ENCODE measurements around the gene CREB3L2.
A peak's percentile ranks its signal among the peaks of the same experiment; 100 is the strongest.

Gene CREB3L2

DNA sequence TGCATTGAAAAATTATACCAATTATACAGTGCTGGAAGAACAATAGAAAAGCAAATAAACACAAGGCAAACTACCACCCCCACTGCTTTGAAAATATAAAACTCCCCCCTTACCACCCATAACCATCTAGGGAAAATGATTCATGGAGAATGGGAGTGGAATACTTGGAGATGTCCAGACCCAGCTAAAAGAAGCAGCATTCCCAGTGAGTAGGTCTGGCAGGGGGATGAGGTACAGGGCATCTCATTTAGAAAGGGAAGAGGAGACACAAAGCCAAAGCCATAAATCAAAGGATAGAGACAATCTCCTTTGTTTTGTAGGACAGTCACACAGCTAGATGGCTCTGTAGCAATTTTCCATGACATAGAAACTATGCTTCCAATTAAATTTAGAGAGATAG lies 119.1 kb downstream of the CREB3L2 start:
- Mint-ChIP-seq H3K27me3 (no peaks in the 10 kb centered on the region), H3K4me1 (peaks cover 2% of the 10 kb centered on the region), H3K36me3 (peaks cover 29% of the 10 kb centered on the region), H3K27ac (no peak overlapping the region), H3K9me3 (no peaks in the 10 kb centered on the region), H3K4me3 (no peak overlapping the region)
- DNase-seq: no peak
- CTCF ChIA-PET: interaction anchor here (1.3 kb wide), 1 partner anchor 125 kb away, joined by 4 read pairs; no protein-coding TSS in a partner anchor

DNA sequence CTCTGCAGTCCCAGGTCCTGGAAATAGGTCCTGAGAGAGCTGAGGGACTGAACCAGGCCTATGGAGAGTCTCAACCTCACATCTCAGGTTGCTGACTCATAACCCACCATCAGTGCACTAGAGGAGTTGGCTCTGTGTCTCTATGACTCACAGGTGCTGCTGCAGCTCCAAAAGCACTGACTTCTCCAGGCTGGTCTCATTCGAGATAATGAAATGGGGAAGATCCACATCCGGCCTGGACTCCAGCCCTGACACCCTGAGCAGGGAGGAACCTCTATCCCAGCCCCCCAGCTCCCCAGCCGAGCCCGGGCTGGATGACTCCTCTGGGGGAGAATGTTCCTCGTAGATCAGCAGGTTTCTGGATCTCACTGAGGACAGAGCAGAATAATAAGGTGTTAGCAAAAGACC lies 119.6 kb downstream of the CREB3L2 start:
- Mint-ChIP-seq H3K36me3 (peaks cover 31% of the 10 kb centered on the region), H3K4me1 (peaks cover 2% of the 10 kb centered on the region), H3K9me3 (no peaks in the 10 kb centered on the region), H3K4me3 (no peak overlapping the region), H3K27ac (no peak overlapping the region), H3K27me3 (no peaks in the 10 kb centered on the region)
- no peak for DNase-seq
- CTCF ChIA-PET: interaction anchor here (1.3 to 1.6 kb wide), 2 partner anchors 12 to 125 kb away, joined by 4 to 5 read pairs; no protein-coding TSS in a partner anchor

GRCh38 chr7:137881607-137882260 lies 120.2 kb downstream of the CREB3L2 start:
- peaks cover 33% of the 10 kb centered on the region for H3K36me3 Mint-ChIP-seq
- H3K4me1 Mint-ChIP-seq: peaks cover 2% of the 10 kb centered on the region
- no peak for DNase-seq
- H3K27me3 Mint-ChIP-seq: no peaks in the 10 kb centered on the region
- no peaks in the 10 kb centered on the region for H3K9me3 Mint-ChIP-seq
- H3K4me3 Mint-ChIP-seq: no peak overlapping the region
- CTCF ChIA-PET: interaction anchor here (1.3 to 1.6 kb wide), 2 partner anchors 13 to 126 kb away, joined by 4 to 5 read pairs; no protein-coding TSS in a partner anchor
- no peak overlapping the region for H3K27ac Mint-ChIP-seq

- no peak overlapping the region for H3K27ac Mint-ChIP-seq
- DNase-seq: no peak
- peaks cover 33% of the 10 kb centered on the region for H3K36me3 Mint-ChIP-seq
Measured at GRCh38 chr7:137880432-137880831, 121.5 kb downstream of the CREB3L2 start.

DNA sequence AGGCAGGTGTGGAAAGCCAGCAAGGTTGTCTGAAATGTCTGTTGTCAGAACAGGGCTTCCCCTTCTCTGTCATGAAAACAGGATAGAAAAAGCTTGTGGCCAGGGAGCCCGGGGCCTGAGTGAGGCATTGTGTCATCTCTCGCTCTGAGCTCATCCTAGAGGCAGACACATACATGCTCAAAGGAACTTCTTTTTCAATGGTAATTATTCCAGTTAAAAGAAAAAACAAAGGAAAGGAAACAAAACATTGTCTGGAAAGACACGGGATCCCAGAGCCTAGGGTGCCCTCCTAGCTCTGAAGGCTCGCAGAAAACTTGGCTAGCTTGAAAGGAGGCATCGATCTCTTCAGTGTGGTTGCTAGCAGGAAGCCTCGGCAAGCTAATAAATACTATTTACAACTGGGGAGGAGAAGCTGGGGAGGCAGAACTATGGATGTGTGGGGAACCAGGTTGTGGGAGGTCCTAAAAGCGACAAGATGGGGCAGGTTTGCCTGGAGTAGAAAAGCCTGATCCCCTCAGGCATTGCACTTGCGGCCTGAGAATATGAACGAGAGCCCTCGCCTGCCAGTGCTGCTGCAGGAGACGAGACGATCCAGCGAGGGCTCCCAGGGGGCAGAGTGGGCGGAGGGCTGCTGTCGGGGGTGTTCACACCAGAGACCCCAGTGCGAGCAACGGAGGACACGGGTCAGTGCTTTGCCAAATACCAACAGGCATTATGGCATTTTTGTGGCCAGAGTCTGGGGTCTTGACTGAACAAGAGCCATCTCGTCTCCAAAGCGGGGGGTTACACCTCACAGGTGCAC lies 122.3 kb downstream of the CREB3L2 start:
- Mint-ChIP-seq H3K4me3 (no peak overlapping the region), H3K36me3 (peaks cover 34% of the 10 kb centered on the region), H3K4me1 (no peaks in the 10 kb centered on the region), H3K27me3 (no peaks in the 10 kb centered on the region), H3K9me3 (no peaks in the 10 kb centered on the region), H3K27ac (no peak overlapping the region)
- CTCF ChIA-PET: no interaction called here
- DNase-seq: no peak

More at GRCh38 chr7:137880432-137880831, 121.5 kb downstream of the CREB3L2 start:
- Mint-ChIP-seq H3K4me3 (no peak overlapping the region), H3K27me3 (no peaks in the 10 kb centered on the region), H3K4me1 (no peaks in the 10 kb centered on the region), H3K9me3 (no peaks in the 10 kb centered on the region)
- CTCF ChIA-PET: interaction anchor here (1.0 kb wide), 1 partner anchor 224 kb away, joined by 3 read pairs; no protein-coding TSS in a partner anchor

DNA sequence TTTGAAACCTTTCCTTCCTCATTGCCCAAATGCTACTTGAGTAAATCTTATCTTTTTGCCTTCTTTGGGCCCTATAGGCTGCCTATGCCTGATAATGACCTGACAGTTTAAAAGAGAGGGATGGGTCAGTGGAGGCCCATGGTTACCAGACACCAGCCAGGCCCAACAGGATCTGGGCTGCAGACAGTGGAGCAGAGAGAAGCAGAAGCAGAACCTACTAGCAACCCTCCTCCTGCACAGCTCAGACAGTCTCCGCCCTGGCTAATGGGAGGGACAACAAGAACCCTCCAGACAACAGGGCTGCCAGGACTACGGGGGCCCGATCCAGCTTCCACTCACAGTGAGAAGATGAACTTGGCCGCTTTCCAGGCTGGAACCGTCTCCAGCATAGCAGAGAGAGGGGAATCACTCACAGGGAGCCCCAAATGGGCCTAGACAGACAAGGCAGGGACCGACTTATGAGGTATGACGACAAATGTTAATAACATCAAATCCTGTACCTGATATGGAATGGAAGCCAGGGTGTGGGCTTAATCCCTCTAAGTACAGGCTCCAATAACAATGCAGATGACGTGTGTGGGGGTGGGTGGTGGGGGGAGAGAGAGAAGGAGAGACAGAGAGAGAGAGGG lies 123.4 kb downstream of the CREB3L2 start:
- peaks cover 34% of the 10 kb centered on the region for H3K36me3 Mint-ChIP-seq
- DNase-seq: no peak
- CTCF ChIA-PET: no interaction called here

DNA sequence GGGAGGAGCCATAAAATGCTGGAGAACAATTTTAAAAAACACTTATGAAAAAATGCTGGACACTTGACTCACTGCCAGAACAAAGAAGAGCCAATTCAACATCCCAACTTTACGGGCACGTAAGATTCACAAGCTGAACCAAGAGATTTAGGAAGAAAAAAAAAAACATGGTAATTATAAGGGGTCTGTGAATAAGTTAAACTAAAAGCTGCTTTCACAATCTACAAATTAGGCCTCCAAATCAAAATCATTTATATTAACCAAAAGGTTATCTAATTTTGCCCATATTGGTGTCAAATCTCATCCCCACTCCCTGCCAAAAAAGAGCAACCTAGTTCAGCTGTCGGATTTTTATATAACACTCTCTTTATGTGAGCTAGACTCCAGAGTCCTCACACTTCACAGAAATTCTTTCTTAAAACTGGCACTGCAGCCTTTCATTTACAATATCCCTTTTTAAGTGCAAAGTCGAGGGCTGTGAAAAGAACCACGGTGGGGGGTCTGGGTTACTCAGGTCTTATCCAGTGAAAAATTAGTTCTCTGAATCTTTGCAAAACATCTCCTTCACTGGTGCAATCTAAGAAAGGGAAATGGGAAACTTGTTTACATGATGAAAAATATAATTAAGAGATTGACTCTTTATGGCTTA lies 124.7 kb downstream of the CREB3L2 start:
- peaks cover 33% of the 10 kb centered on the region for H3K36me3 Mint-ChIP-seq
- no peak overlapping the region for H3K4me3 Mint-ChIP-seq
- H3K27ac Mint-ChIP-seq: no peak overlapping the region

More for the DNA sequence above, 123.4 kb downstream of the CREB3L2 start:
- no peak overlapping the region for H3K27ac Mint-ChIP-seq
- no peaks in the 10 kb centered on the region for H3K27me3 Mint-ChIP-seq
- no peak overlapping the region for H3K4me3 Mint-ChIP-seq
- H3K9me3 Mint-ChIP-seq: no peaks in the 10 kb centered on the region
- no peaks in the 10 kb centered on the region for H3K4me1 Mint-ChIP-seq

GRCh38 chr7:137875746-137876145 lies 126.1 kb downstream of the CREB3L2 start:
- H3K4me1 Mint-ChIP-seq: no peaks in the 10 kb centered on the region
- no peak overlapping the region for H3K4me3 Mint-ChIP-seq
- no peaks in the 10 kb centered on the region for H3K27me3 Mint-ChIP-seq
- CTCF ChIA-PET: no interaction called here
- H3K27ac Mint-ChIP-seq: no peak overlapping the region
- DNase-seq: no peak
- H3K36me3 Mint-ChIP-seq: peaks cover 27% of the 10 kb centered on the region
- H3K9me3 Mint-ChIP-seq: no peaks in the 10 kb centered on the region

More for the DNA sequence above, 124.7 kb downstream of the CREB3L2 start:
- no peaks in the 10 kb centered on the region for H3K9me3 Mint-ChIP-seq
- H3K27me3 Mint-ChIP-seq: no peaks in the 10 kb centered on the region
- no peak for DNase-seq
- CTCF ChIA-PET: no interaction called here
- H3K4me1 Mint-ChIP-seq: no peaks in the 10 kb centered on the region

GRCh38 chr7:137873979-137874777 lies 127.7 kb downstream of the CREB3L2 start:
- CTCF ChIA-PET: interaction anchor here (0.7 kb wide), 1 partner anchor 218 kb away, joined by 4 read pairs; no protein-coding TSS in a partner anchor
- Mint-ChIP-seq H3K27ac (no peak overlapping the region), H3K4me1 (no peaks in the 10 kb centered on the region), H3K27me3 (no peaks in the 10 kb centered on the region), H3K4me3 (no peak overlapping the region), H3K36me3 (peaks cover 22% of the 10 kb centered on the region), H3K9me3 (no peaks in the 10 kb centered on the region)
- DNase-seq: no peak

GRCh38 chr7:137873524-137873923 lies 128.4 kb downstream of the CREB3L2 start:
- H3K4me1 Mint-ChIP-seq: no peaks in the 10 kb centered on the region
- no peaks in the 10 kb centered on the region for H3K27me3 Mint-ChIP-seq
- no peaks in the 10 kb centered on the region for H3K9me3 Mint-ChIP-seq
- no peak overlapping the region for H3K4me3 Mint-ChIP-seq
- peak overlapping the region; percentile 29 for H3K27ac Mint-ChIP-seq
- H3K36me3 Mint-ChIP-seq: peaks cover 19% of the 10 kb centered on the region
- no peak for DNase-seq
- CTCF ChIA-PET: no interaction called here

DNA sequence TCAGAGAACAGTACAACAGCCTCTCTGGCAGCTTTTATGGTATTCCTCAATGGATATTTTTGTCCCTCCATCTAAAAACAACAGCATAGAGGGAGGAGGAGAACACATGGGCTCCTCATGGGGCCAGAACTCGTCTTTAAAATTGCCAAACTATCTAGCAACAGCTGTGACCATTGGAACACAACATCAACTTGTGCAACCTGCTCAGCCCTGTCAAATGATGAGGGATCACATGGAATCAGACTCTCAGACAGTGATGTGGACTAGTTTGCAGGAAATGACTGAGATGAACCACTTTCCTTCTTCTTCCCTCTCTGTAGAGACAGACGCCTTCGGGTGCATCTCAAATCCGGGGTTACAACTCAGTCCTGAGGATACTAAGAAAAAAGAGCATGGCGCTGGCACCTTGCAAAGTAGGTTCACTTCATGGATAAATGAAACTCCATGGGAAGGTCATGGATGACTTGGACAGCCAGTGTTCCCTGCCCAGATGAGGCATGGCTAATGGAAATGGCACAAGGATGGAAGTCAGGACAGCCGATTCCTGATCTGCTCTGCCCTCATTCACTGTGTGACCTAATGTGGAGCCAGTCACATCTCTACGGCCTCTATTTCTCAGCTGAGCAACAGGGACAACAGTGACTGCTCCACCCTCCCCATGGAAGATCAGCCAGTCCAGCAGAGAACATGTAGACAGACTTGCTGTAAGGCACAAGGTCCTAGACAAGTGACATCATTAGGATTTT lies 130.5 kb downstream of the CREB3L2 start:
- no peaks in the 10 kb centered on the region for H3K4me1 Mint-ChIP-seq
- no peak overlapping the region for H3K4me3 Mint-ChIP-seq
- H3K27ac Mint-ChIP-seq: no peak overlapping the region
- H3K9me3 Mint-ChIP-seq: no peaks in the 10 kb centered on the region
- no peaks in the 10 kb centered on the region for H3K27me3 Mint-ChIP-seq
- DNase-seq: no peak
- H3K36me3 Mint-ChIP-seq: peaks cover 15% of the 10 kb centered on the region
- CTCF ChIA-PET: no interaction called here

DNA sequence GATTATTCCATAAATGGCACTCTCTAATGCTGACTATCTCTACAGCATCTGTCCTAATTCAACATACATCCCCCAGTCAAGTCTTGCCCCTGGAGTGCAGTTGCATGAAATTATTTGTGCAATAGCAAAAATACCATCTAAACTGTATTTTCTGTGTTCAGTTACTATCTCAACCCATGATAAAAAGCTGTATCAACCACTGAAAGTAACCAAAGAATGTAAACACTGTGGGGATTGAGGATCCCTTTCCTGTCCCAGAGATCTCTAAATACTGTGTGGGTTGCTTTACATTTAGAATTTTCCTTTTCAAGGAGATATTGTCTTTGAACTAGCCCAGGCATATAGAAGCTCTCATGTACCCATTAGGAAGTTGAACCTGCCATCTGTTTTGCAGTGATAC lies 131.2 kb downstream of the CREB3L2 start:
- no peak for DNase-seq
- no peak overlapping the region for H3K4me3 Mint-ChIP-seq
- H3K36me3 Mint-ChIP-seq: peaks cover 20% of the 10 kb centered on the region
- peaks cover 4% of the 10 kb centered on the region for H3K9me3 Mint-ChIP-seq
- no peak overlapping the region for H3K27ac Mint-ChIP-seq
- no peaks in the 10 kb centered on the region for H3K4me1 Mint-ChIP-seq
- CTCF ChIA-PET: no interaction called here
- no peaks in the 10 kb centered on the region for H3K27me3 Mint-ChIP-seq

DNA sequence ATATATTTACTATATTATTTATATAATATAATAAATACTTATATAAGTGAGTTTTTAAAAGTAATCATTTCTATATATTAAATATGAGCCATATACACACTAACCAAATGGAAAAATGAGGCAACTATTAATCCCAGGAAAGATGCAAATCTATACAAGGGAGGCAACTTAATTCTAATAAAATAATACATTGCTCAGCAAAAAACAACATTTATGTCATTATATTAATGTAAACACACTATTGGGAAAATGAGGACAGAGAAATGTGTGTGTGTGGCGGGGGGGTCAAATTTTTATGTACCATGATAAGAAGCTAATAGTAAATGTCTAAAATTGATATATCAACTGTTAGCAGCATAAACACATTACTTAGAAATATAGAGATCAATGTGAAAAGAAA lies 131.8 kb downstream of the CREB3L2 start:
- no peak for DNase-seq
- Mint-ChIP-seq H3K27me3 (no peaks in the 10 kb centered on the region), H3K9me3 (peaks cover 8% of the 10 kb centered on the region), H3K4me1 (no peaks in the 10 kb centered on the region), H3K4me3 (no peak overlapping the region), H3K36me3 (peaks cover 22% of the 10 kb centered on the region), H3K27ac (no peak overlapping the region)
- CTCF ChIA-PET: no interaction called here
